ENCODE results near the gene ZYG11B.
"Not testable (repeated sequence)": the region's sequence is repeated elsewhere in the genome, so short reads cannot be mapped to it uniquely, and the experiment has no call there.

The ZYG11B gene

DNA sequence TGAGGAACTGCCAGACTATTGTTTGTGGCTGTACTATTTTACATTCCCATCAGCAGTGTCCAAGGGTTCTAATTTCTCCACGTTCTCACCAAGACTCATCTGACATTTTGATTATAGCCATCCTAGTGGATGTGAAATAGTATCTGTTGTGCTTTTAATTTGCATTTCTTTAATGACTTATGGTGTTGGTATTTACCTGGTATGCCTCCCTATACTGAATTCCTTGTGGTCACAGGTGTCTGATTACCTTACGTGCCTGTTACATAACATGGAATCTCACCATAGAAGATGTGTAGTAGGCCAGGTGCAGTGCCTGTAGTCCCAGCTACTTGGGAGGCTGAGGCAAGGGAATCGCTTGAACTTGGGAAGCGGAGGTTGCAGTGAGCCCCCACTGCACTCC lies 129.8 kb downstream of the ZYG11B start:
- DNase-seq = no peak

DNA sequence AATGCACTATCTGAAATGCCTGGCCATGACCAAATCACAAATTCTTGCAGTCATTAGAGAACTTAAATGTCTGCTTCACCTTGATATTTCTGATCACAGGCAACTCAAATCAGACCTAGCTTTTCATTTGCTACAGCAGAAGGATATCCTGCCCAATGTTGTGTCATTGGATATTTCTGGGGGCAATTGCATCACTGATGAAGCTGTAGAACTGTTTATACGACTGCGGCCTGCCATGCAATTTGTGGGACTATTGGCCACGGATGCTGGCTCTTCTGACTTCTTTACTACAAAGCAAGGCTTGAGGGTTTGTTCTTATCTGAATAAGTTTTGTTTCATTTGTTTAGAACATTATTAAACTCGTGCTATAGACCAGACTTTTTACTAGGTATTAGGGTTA lies 131.2 kb downstream of the ZYG11B start:
- DNase-seq = no peak

DNA sequence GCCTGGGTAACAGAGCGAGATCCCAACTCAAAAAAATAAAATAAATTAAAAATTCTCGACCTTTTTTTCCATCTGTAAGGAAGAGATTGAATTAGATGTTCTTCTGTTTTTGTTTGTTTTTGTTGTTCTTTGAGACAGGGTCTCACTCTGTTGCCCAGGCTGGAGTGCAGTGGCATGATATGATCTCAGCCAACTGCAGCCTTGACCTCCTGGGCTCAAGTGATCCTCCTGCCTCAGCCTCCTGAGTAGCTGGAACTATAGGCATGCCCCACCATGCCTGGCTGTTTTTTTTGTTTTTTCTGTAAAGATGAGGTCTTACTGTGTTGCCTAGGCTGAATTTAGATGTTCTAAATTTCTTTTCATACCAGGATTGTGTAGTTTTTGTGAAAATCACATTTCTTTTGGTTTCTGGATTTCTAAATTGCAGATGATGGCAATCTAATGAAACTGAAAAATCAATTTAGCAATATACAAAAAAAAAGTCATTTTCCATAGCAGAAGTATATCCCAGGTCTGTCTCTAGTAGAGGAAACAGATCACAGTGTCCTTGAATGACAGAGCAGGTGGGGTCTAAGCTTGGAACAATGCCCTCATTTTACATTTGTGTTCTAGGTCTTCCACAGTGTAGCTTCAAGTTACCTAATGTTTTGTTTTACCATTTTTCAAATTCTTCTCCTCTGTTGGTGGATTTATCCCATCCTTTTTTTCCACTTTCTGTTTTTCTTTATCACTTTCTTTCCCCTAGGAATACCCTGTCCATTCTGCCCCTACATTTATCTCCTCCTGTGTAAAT lies 136.6 kb downstream of the ZYG11B start:
- no peak for DNase-seq

DNA sequence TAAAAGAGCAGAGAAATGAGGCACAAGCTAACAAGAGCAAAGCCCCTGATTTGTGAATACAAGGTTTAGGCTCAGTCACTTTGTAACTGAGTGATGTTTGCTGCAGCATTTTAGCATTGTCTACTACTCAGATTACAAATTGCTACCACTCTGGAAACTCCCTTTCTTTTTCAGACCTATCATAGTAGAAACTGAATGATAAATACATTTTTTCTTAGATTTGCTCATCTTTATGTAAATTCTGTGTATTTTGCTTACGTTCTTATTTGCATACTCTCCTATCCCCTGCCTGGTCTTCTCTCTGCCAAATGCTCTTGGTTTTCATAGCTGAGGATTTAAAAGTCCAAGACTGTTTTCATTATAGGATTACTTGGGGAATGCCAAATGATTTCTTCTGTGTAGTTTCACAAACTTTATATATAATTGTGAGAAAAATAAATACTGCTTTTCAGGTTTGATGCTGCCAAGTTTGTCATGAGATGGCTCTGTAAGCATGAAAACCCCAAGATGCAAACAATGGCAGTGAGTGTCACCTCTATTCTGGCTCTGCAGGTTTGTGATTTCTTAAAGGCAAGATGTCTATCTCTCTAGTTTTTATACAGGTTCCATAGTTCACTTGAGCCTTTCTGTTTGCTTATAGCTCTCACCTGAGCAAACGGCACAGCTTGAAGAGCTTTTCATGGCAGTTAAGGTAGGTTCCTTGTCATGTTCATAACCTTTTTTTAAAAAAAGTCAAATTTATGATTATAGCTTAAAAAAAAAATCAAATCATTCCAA lies 141.0 kb downstream of the ZYG11B start:
- DNase-seq = no peak

DNA sequence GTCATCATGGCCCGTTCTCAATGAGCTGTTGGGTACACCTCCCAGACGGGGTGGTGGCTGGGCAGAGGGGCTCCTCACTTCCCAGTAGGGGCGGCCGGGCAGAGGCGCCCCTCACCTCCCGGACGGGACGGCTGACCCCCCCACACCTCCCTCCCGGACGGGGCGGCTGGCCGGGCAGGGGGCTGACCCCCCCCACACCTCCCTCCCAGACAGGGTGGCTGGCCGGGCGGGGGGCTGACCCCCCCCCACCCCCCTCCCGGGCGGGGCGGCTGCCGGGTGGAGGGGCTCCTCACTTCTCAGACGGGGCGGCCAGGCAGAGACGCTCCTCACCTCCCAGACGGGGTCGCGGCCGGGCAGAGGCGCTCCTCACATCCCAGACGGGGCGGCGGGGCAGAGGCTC lies 143.5 kb downstream of the ZYG11B start:
- not testable (repeated sequence) for DNase-seq

DNA sequence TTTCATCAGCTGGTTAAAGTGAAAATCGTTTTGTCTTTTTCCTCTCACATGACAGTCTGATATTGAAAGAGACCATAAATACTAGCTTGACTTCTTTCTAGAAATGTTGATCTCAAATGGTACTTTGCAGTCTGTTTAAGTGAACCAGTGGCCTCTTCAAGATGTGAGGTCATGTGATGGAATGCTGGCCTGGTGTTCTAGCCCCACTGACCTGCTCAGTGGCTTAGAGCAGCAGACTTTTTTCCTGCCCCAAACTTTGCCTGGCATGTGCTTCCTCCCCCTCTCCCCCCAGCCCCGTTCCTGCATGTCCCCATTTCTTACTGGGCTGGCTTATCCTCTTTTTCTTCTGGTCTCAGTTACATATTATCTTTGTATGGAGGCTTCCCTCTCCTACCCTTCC lies 150.6 kb downstream of the ZYG11B start:
- DNase-seq = no peak
